Spinal cord (tissue), 10 donors: ENCODE measurements around the gene LIAS. TPM values are rescaled to one million over a fixed set of nuclear protein-coding genes. Genes with fewer than 3 reads are reported as not detected.
"Not testable (repeated sequence)": the region's sequence is repeated elsewhere in the genome, so short reads cannot be mapped to it uniquely, and the experiment has no call there.

Experiments
- DNase-seq, 6 donors: peaks; one replicate each; pipeline versions ENCODE4 v3.0.0 to v3.0.0-alpha.2; 2013 to 2015; ENCODE audit warnings: low spot score in 6 of 6, low read depth in 4 of 6
- H3K27ac ChIP-seq: one replicate; pipeline ENCODE4 v1.5.1; 2013; ENCODE audit warnings: low read depth, low read length, control low read depth
- H3K27me3 ChIP-seq: one replicate; pipeline ENCODE4 v1.6.1; 2013; ENCODE audit warnings: low read length; ENCODE audit not compliant: control insufficient read depth, insufficient read depth
- H3K36me3 ChIP-seq: one replicate; pipeline ENCODE4 v1.6.1; 2013; ENCODE audit warnings: low read length; ENCODE audit not compliant: control insufficient read depth, insufficient read depth
- H3K4me1 ChIP-seq: one replicate; pipeline ENCODE4 v1.6.1; 2013; ENCODE audit warnings: low read length; ENCODE audit not compliant: control insufficient read depth, insufficient read depth
- H3K4me3 ChIP-seq: one replicate; pipeline ENCODE4 v1.5.1; 2013; ENCODE audit warnings: low read depth, low read length, control low read depth
- H3K9me3 ChIP-seq: one replicate; pipeline ENCODE4 v1.6.1; 2013; ENCODE audit warnings: low read length; ENCODE audit not compliant: control insufficient read depth, insufficient read depth
- WGBS: methylation state at CpG from one replicate; pipeline ENCODE4 v1.1.5; 2013; ENCODE audit warnings: missing lambda C conversion rate; ENCODE audit not compliant: insufficient coverage; 5-methylcytosine and 5-hydroxymethylcytosine counted together
- polyA plus RNA-seq, 2 donors: library from polyadenylated mRNA; unstranded; fragments of 120-200 nt; gene quantifications; one replicate each; pipeline ENCODE4 v1.2.1, GENCODE V29; 2013; ENCODE audit not compliant: insufficient read length in 2 of 2
- total RNA-seq, 2 donors: library from RNA; depleted of rRNA in 1 of 2; stranded (reverse); fragments of 120-200 nt in 1 of 2; fragments of >200 nt in 1 of 2; gene quantifications; one replicate each; pipeline versions ENCODE4 v1.2.3 to v1.2.4, GENCODE V29; 2013 to 2014
- donor health status: healthy.

LIAS gene
- total and polyA plus RNA-seq, 4 donors = 17.2 to 25.4 (median 19.0) TPM

- DNase-seq = no peak
- peaks cover 34% of the 10 kb centered on the region for H3K36me3 ChIP-seq
- no peak overlapping the region for H3K4me3 ChIP-seq
- H3K9me3 ChIP-seq = no peaks in the 10 kb centered on the region
- no peaks in the 10 kb centered on the region for H3K27me3 ChIP-seq
- 93% methylated on average over 4 of the region's 6 CpGs for WGBS
- peaks cover 5% of the 10 kb centered on the region for H3K4me1 ChIP-seq
- H3K27ac ChIP-seq = no peak overlapping the region
These were observed 6.5 kb upstream of the LIAS start for GRCh38 chr4:39452153-39452859.

GRCh38 chr4:39452860-39453587, 5.8 kb upstream of the LIAS start:
- DNase-seq = no peak
- Histone ChIP-seq H3K27me3 (no peaks in the 10 kb centered on the region), H3K36me3 (peaks cover 35% of the 10 kb centered on the region), H3K4me3 (no peak overlapping the region), H3K9me3 (no peaks in the 10 kb centered on the region), H3K27ac (no peak overlapping the region), H3K4me1 (peaks cover 4% of the 10 kb centered on the region)
- WGBS = no CpG with 5 or more reads among the region's 11 CpGs

GRCh38 chr4:39453738-39454137, 5.1 kb upstream of the LIAS start:
- Histone ChIP-seq H3K27ac (no peak overlapping the region), H3K4me3 (no peak overlapping the region), H3K4me1 (peaks cover 4% of the 10 kb centered on the region), H3K27me3 (no peaks in the 10 kb centered on the region), H3K9me3 (no peaks in the 10 kb centered on the region), H3K36me3 (peaks cover 35% of the 10 kb centered on the region)
- no CpG with 5 or more reads among the region's 2 CpGs for WGBS
- DNase-seq = no peak

- Histone ChIP-seq H3K4me1 (peaks cover 15% of the 10 kb centered on the region), H3K4me3 (no peak overlapping the region), H3K36me3 (peaks cover 33% of the 10 kb centered on the region), H3K27me3 (no peaks in the 10 kb centered on the region), H3K27ac (no peak overlapping the region), H3K9me3 (no peaks in the 10 kb centered on the region)
- WGBS = 92% methylated on average over 2 of the region's 6 CpGs
- DNase-seq = no peak
These were observed 3.4 kb upstream of the LIAS start for GRCh38 chr4:39455486-39455885.

- peaks cover 27% of the 10 kb centered on the region for H3K36me3 ChIP-seq
- H3K4me3 ChIP-seq = peak overlapping the region; percentile 99
- peaks cover 15% of the 10 kb centered on the region for H3K4me1 ChIP-seq
- no peaks in the 10 kb centered on the region for H3K9me3 ChIP-seq
- H3K27ac ChIP-seq = no peak overlapping the region
- DNase-seq = no peak
- 84% methylated on average over 7 of the region's 10 CpGs for WGBS
- H3K27me3 ChIP-seq = no peaks in the 10 kb centered on the region
These were observed 1.7 kb upstream of the LIAS start for GRCh38 chr4:39456946-39457763.

- peaks cover 24% of the 10 kb centered on the region for H3K36me3 ChIP-seq
These were observed 723 bp upstream of the LIAS start for GRCh38 chr4:39458161-39458504.

GRCh38 chr4:39464886-39465501, 6.1 kb downstream of the LIAS start:
- WGBS = 20% methylated on average over 1 of the region's 2 CpGs
- no peak overlapping the region for H3K4me3 ChIP-seq
- H3K27ac ChIP-seq = no peak overlapping the region

More at GRCh38 chr4:39458161-39458504, 723 bp upstream of the LIAS start:
- H3K4me3 ChIP-seq = peak overlapping the region; percentile 99
- not testable (repeated sequence) for H3K27me3 ChIP-seq, H3K9me3 ChIP-seq, DNase-seq
- peaks cover 15% of the 10 kb centered on the region for H3K4me1 ChIP-seq
- WGBS = 0% methylated on average over 10 of the region's 13 CpGs
- peak overlapping the region; percentile 99 for H3K27ac ChIP-seq

GRCh38 chr4:39466747-39467146, 7.9 kb downstream of the LIAS start:
- WGBS = no CpG with 5 or more reads among the region's 4 CpGs
- DNase-seq = no peak
- H3K27me3 ChIP-seq = no peaks in the 10 kb centered on the region
- no peaks in the 10 kb centered on the region for H3K4me1 ChIP-seq
- no peak overlapping the region for H3K4me3 ChIP-seq
- no peaks in the 10 kb centered on the region for H3K9me3 ChIP-seq
- H3K36me3 ChIP-seq = peaks cover 18% of the 10 kb centered on the region
- no peak overlapping the region for H3K27ac ChIP-seq

More at GRCh38 chr4:39464886-39465501, 6.1 kb downstream of the LIAS start:
- Histone ChIP-seq H3K27me3 (no peaks in the 10 kb centered on the region), H3K4me1 (peaks cover 2% of the 10 kb centered on the region), H3K36me3 (peaks cover 13% of the 10 kb centered on the region), H3K9me3 (no peaks in the 10 kb centered on the region)
- peak in 2 of 6 donors; percentile 10 to 65 for DNase-seq

- no peak for DNase-seq
- no peaks in the 10 kb centered on the region for H3K9me3 ChIP-seq
- 100% methylated on average over 1 of the region's 4 CpGs for WGBS
- H3K27ac ChIP-seq = no peak overlapping the region
- no peaks in the 10 kb centered on the region for H3K27me3 ChIP-seq
- peaks cover 18% of the 10 kb centered on the region for H3K36me3 ChIP-seq
- no peaks in the 10 kb centered on the region for H3K4me1 ChIP-seq
- H3K4me3 ChIP-seq = no peak overlapping the region
These were observed 8.6 kb downstream of the LIAS start for GRCh38 chr4:39467464-39467863.
